AG04450 (cell line): ENCODE data around the gene SLC25A13. TPM values are rescaled to one million over a fixed set of nuclear protein-coding genes. Genes with fewer than 3 reads are reported as not detected.

Source experiments
- CTCF ChIA-PET: fragments of 300-600, 350-600 bp; formaldehyde crosslinking; extraction: SDS; loops from one replicate; lab custom pipeline; 2022; ENCODE audit warnings: antibody characterized with exemption, inconsistent platforms; lab: Charles Lee
- POLR2A ChIA-PET: fragments of 350-600 bp; formaldehyde crosslinking; extraction: SDS; loops from one replicate; lab custom pipeline; 2021; ENCODE audit warnings: antibody characterized with exemption, inconsistent platforms; lab: Yijun Ruan, JAX
- DNase-seq: peaks from one replicate; pipeline ENCODE4 v3.0.0-alpha.2; 2011; ENCODE audit warnings: low read depth, low spot score
- H3K27ac ChIP-seq: one replicate; pipeline ENCODE4 v1.5.1; 2012; ENCODE audit warnings: low read depth, low read length, control low read depth
- H3K27me3 ChIP-seq: one replicate; pipeline ENCODE4 v1.6.0; 2012; ENCODE audit warnings: low read length; ENCODE audit not compliant: control insufficient read depth, insufficient read depth
- H3K4me3 ChIP-seq: 2 replicates; pipeline ENCODE4 v1.5.1; 2011; ENCODE audit warnings: mild to moderate bottlenecking, low read depth, low read length, control low read depth
- H3K9me3 ChIP-seq: 2 replicates; pipeline ENCODE4 v1.5.1; 2012; ENCODE audit warnings: low read length; ENCODE audit not compliant: control insufficient read depth, insufficient read depth
- CTCF ChIP-seq: IDR thresholded peaks from 2 replicates; pipeline ENCODE4 v1.5.1; 2011; ENCODE audit warnings: low read depth, low read length, control low read depth, inconsistent platforms
- polyA plus RNA-seq: library from polyadenylated mRNA; depleted of rRNA; stranded (reverse); fragments of >200 nt; gene quantifications from 2 replicates; pipeline ENCODE4 v1.2.3, GENCODE V29; 2011

The SLC25A13 gene
- polyA plus RNA-seq, 1 experiment, result 17.3 TPM

GRCh38 chr7:96188174-96188581 lies 133.7 kb downstream of the SLC25A13 start:
- Histone ChIP-seq H3K27me3 (no peaks in the 10 kb centered on the region), H3K27ac (no peak overlapping the region), H3K4me3 (no peak overlapping the region), H3K9me3 (no peaks in the 10 kb centered on the region)
- no peak for TF ChIP-seq CTCF
- ChIA-PET POLR2A (no interaction called here), CTCF (no interaction called here)
- no peak for DNase-seq

- Histone ChIP-seq H3K27me3 (no peaks in the 10 kb centered on the region), H3K27ac (no peak overlapping the region), H3K4me3 (no peak overlapping the region), H3K9me3 (no peaks in the 10 kb centered on the region)
- DNase-seq, result no peak
- ChIA-PET POLR2A (no interaction called here), CTCF (no interaction called here)
- TF ChIP-seq CTCF, result no peak
Measured at GRCh38 chr7:96187735-96188134, 134.2 kb downstream of the SLC25A13 start.

GRCh38 chr7:96184783-96185182 lies 137.1 kb downstream of the SLC25A13 start:
- ChIA-PET CTCF (no interaction called here), POLR2A (no interaction called here)
- Histone ChIP-seq H3K27me3 (no peaks in the 10 kb centered on the region), H3K9me3 (no peaks in the 10 kb centered on the region), H3K4me3 (no peak overlapping the region), H3K27ac (no peak overlapping the region)
- TF ChIP-seq CTCF, result no peak
- no peak for DNase-seq

- Histone ChIP-seq H3K27me3 (no peaks in the 10 kb centered on the region), H3K9me3 (no peaks in the 10 kb centered on the region), H3K4me3 (no peak overlapping the region), H3K27ac (no peak overlapping the region)
- no peak for DNase-seq
- TF ChIP-seq CTCF, result no peak
- ChIA-PET CTCF (no interaction called here), POLR2A (no interaction called here)
Measured at GRCh38 chr7:96183163-96183670, 138.7 kb downstream of the SLC25A13 start.

DNA sequence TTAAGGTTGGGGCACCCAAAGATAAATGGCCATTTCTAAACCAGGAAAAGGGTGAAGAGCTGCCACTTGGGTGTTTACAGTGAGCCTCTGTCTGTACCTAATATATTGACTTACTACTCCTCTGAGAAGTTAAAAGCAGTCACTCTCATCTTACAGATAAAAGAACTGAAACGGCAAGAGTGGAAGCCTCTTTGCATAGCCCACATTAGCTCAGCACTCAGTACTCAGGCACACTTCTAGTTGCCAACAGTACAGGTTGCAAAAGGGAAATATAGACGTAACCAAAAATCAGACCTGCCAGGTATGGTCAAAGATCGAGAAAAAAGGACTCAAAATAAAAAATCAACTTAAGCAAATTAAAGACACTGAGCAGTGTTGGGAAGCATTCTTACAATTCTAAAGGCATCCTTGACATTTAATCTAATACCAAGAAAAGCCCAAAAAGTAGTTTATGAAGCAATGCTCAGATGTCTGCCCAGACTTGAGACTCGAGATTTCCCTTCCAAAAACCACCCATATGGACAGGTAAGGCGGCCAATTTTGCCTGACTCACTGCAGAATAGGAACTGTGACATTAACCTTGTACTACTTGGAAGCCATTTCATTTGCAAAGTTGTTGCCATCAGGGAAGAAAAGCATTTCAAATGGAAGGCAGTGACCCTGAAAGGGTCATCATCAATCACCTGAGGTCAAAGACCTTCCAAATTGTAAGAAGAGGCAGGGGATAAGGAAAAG lies 139.3 kb downstream of the SLC25A13 start:
- CTCF ChIA-PET, result no interaction called here
- no peak for DNase-seq
- H3K27ac ChIP-seq, result no peak overlapping the region
- H3K9me3 ChIP-seq, result no peaks in the 10 kb centered on the region
- no peak for TF ChIP-seq CTCF
- POLR2A ChIA-PET, result no interaction called here
- H3K27me3 ChIP-seq, result no peaks in the 10 kb centered on the region
- H3K4me3 ChIP-seq, result no peak overlapping the region
